ENCODE data around the gene NAA30. TPM values are rescaled to one million over a fixed set of nuclear protein-coding genes. Genes with fewer than 3 reads are reported as not detected.

NAA30 gene
- total RNA-seq, 1 donor from 2014 or later: 18.9 TPM

DNA sequence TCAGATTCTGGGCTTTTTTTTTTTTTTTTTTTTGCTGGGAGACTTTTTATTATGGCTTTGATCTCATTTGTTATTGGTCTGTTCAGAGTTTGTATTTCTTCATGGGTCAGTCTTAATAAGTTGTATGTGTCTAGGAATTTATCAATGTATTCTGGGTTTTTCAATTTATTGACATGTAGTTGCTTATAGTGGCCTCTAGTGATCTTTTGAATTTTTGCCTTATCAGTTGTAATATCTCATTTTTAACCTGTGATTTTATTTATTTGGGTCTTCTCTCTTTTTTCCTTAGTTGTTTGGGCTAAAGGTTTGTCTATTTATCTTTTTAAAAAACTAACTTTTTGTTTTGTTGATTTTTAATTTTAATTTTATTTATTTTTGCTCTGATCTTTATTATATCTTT is 45.5 kb downstream of the NAA30 start:
- no peaks in the 10 kb centered on the region for H3K27me3 Mint-ChIP-seq
- H3K4me3 Mint-ChIP-seq: no peak overlapping the region
- DNase-seq (ENCODE audit: extremely low spot score, unreplicated experiment): no peak
- TF ChIP-seq, protein P1, sequence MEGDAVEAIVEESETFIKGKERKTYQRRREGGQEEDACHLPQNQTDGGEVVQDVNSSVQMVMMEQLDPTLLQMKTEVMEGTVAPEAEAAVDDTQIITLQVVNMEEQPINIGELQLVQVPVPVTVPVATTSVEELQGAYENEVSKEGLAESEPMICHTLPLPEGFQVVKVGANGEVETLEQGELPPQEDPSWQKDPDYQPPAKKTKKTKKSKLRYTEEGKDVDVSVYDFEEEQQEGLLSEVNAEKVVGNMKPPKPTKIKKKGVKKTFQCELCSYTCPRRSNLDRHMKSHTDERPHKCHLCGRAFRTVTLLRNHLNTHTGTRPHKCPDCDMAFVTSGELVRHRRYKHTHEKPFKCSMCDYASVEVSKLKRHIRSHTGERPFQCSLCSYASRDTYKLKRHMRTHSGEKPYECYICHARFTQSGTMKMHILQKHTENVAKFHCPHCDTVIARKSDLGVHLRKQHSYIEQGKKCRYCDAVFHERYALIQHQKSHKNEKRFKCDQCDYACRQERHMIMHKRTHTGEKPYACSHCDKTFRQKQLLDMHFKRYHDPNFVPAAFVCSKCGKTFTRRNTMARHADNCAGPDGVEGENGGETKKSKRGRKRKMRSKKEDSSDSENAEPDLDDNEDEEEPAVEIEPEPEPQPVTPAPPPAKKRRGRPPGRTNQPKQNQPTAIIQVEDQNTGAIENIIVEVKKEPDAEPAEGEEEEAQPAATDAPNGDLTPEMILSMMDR (conservative IDR thresholded peaks at IDR 0.05): no peak
- H3K36me3 Mint-ChIP-seq: no peaks in the 10 kb centered on the region
- H3K4me1 Mint-ChIP-seq (ENCODE audit: unreplicated experiment): no peaks in the 10 kb centered on the region
- no peaks in the 10 kb centered on the region for H3K9me3 Mint-ChIP-seq
- H3K27ac Mint-ChIP-seq: no peak overlapping the region

DNA sequence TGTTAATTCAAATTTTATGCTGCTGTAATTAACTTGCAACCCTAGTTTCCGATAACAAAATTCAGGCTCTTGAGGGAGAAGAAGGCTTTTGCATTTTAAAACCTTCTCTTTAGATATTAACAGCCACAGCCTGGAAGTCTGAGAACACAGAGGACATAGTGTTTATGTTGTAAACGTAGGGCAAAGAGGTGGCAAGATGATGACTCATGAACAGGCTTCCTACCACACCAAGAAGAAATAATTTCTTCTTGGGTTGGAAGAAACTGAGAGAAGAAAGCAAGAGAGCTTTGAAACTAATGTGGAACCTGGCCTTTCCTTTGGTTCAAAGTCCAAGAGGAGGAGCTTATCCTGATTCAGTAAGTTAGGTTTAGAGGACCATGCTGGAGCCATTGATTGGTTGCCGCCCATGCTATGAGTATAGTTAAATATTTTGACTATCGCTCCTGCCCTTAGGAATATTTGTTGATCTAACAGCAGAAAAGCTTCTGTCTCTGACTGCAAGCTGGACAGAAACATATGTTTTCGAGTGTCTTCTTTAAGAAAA is 71.5 kb downstream of the NAA30 start:
- no peaks in the 10 kb centered on the region for H3K9me3 Mint-ChIP-seq
- H3K36me3 Mint-ChIP-seq: no peaks in the 10 kb centered on the region
- H3K27ac Mint-ChIP-seq: no peak overlapping the region
- H3K4me3 Mint-ChIP-seq: no peak overlapping the region
- no peaks in the 10 kb centered on the region for H3K4me1 Mint-ChIP-seq (ENCODE audit: unreplicated experiment)
- TF ChIP-seq, protein P1 (conservative IDR thresholded peaks at IDR 0.05): no peak
- H3K27me3 Mint-ChIP-seq: no peaks in the 10 kb centered on the region
- DNase-seq (ENCODE audit: extremely low spot score, unreplicated experiment): no peak

DNA sequence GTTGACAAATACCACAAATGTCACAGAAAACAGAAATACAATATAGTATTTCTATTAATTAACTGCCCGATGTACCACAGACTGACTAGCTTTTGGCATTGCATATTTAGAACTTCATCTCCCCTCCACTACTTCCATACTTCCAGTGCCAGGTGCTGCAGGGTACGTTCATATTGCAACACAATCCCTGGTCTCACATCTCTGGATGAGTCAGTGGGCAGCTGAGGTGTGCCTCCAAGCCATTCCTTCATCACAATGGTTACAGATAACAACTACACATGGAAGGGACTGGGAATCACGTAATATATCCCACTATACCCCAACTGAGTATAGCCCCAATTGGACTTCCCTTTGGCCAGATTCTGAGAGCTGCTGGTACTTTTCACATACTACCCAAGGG is 72.2 kb downstream of the NAA30 start:
- H3K9me3 Mint-ChIP-seq: no peaks in the 10 kb centered on the region
- H3K27me3 Mint-ChIP-seq: no peaks in the 10 kb centered on the region
- TF ChIP-seq, protein P1 (conservative IDR thresholded peaks at IDR 0.05): no peak
- no peaks in the 10 kb centered on the region for H3K4me1 Mint-ChIP-seq (ENCODE audit: unreplicated experiment)
- H3K36me3 Mint-ChIP-seq: no peaks in the 10 kb centered on the region
- H3K27ac Mint-ChIP-seq: no peak overlapping the region
- no peak for DNase-seq (ENCODE audit: extremely low spot score, unreplicated experiment)
- no peak overlapping the region for H3K4me3 Mint-ChIP-seq

DNA sequence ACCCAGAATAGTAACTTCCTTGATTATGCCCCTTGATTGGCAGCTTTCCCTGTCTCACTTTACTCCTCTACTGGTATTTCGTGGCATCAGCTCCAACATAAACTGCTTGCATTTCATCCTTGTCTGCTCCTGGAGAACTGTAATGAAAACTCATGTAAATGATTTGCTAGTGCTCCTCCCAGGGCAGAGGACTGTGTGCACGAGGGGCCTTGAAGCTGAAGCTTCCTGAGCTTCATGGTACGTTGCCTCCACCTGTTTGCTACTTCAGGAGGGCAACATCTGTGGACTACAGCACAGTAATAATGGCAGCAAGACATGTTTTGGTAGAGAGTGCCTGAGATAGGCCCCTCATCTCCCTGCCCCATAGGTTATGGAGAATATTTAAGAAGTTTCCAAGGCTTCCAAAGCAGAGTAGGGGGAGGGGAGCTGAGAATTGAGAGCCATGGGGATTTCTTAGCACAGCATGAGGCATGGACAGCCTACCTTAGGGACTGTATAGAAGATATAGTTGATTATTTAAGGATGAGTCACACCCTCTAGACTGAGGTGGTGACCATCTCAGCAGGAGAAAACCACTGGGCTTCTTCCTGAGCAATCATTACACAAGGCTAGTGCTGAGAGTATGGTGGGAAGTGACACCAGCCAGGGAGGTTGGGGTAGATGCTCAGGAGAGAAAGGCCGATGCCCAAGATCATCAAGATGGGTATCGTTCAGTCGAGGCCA is 73.8 kb downstream of the NAA30 start:
- Mint-ChIP-seq H3K4me1 (ENCODE audit: unreplicated experiment) (no peaks in the 10 kb centered on the region), H3K9me3 (no peaks in the 10 kb centered on the region), H3K36me3 (no peaks in the 10 kb centered on the region), H3K27ac (no peak overlapping the region), H3K4me3 (no peak overlapping the region), H3K27me3 (no peaks in the 10 kb centered on the region)
- DNase-seq (ENCODE audit: extremely low spot score, unreplicated experiment): no peak
- TF ChIP-seq, protein P1 (conservative IDR thresholded peaks at IDR 0.05): no peak

Other genes with a start within 250 kb of the NAA30 start
- 59.5 and 63.6 TPM in 2 replicates for gene EXOC5, start 121.7 kb upstream of the NAA30 start, total RNA-seq (ENCODE audit: low replicate concordance)
- 40.6 and 55.8 TPM in 2 replicates for gene AP5M1, start 121.6 kb upstream of the NAA30 start, total RNA-seq (ENCODE audit: low replicate concordance)
- 7.1 and 60.3 TPM in 2 replicates for gene CCDC198, start 103.3 kb downstream of the NAA30 start, total RNA-seq (ENCODE audit: low replicate concordance)